ENCODE results near the gene IGFBP2. TPM values are rescaled to one million over a fixed set of nuclear protein-coding genes. Genes with fewer than 3 reads are reported as not detected.
A peak's percentile ranks its signal among the peaks of the same experiment; 100 is the strongest.

Gene IGFBP2
- total and polyA plus RNA-seq, 9 of the 15 experiments (the other 6 are each of a cell fraction or from before 2014, with no cell fraction given) = 0.93 TPM; not detected in 8

DNA sequence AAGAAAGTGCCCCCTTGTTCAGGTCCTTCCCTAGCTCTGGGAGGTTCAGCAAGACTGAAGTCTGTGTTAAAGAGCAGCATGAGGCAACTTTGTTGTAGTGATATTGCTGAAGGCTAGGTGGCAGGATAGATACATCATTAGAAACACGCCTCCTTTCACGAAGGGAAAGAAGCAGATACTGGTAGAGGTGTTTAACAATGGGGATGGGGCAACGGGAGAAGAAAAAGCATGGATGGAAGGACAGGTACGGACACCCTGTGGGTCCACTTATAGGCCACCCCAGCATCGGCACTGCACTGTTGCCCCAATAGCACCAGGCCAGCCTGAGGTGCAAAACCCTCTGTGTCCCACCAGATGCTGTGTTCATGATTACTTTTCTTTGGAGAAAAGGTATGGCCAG is 65.7 kb downstream of the IGFBP2 start:
- Histone ChIP-seq H3K36me3 (ENCODE audit: control insufficient read depth, insufficient read depth, low read length) (no peaks in the 10 kb centered on the region), H3K9me3 (replicated peaks; ENCODE audit: control insufficient read depth, insufficient read depth, low read depth, low read length) (no peaks in the 10 kb centered on the region), H3K79me2 (ENCODE audit: control insufficient read depth, insufficient read depth, low read length) (no peaks in the 10 kb centered on the region), H3K4me2 (ENCODE audit: insufficient read depth, low read length) (no peak overlapping the region), H2AFZ (ENCODE audit: low read depth, low read length) (no peak overlapping the region), H3K4me3 (no peak overlapping the region), H3K27ac (ENCODE audit: extremely low read depth, low read depth, low read length) (no peak overlapping the region), H3K9ac (ENCODE audit: insufficient read depth in 1 of 2, low read depth in 2 of 2, low read length in 2 of 2) (no peak overlapping the region), H3K4me1 (replicated peaks in 1 of 2; ENCODE audit: control insufficient read depth in 2 of 2, insufficient read depth in 2 of 2, low read length in 2 of 2) (peaks cover 0 to 9% of the 10 kb centered on the region in 2 experiments; a peak in 4 of 5 replicates), H4K20me1 (replicated peaks; ENCODE audit: control insufficient read depth, insufficient read depth, low read length) (no peaks in the 10 kb centered on the region), H3K27me3 (ENCODE audit: control insufficient read depth in 2 of 2, insufficient read depth in 2 of 2, low read length in 2 of 2) (no peaks in the 10 kb centered on the region; a peak in 1 of 5 replicates), H3K9me1 (ENCODE audit: control insufficient read depth, insufficient read depth, low read length) (no peaks in the 10 kb centered on the region)
- ChIA-PET POLR2A (no interaction called here), CTCF (ENCODE audit: low intra/inter-chr PET ratio) (interaction anchor here (0.6 to 1.2 kb wide), 4 partner anchors 219 to 467 kb away, joined by 3 read pairs; no protein-coding TSS in a partner anchor)
- in situ Hi-C loops (cut with MboI) (loop anchor here (10.0 to 25.0 kb wide), 2 partner anchors 286 to 1013 kb away; no protein-coding TSS in a partner anchor), intact Hi-C loops (cut with micrococcal nuclease) (loop anchor here (1.0 to 5.0 kb wide), 7 partner anchors 78 to 813 kb away; no protein-coding TSS in a partner anchor)
- FAIRE-seq (peak; percentile 94), ATAC-seq (peak; percentile 87), DNase-seq (ENCODE audit: extremely low read depth in 1 of 4, low spot score in 3 of 4) (peak; percentile 30 to 50 (median 36))
- no TSS peak for BruUV-seq (replicated peaks)
- 7% methylated on average over 4 of the region's 5 CpGs for WGBS (ENCODE audit: insufficient coverage, low coverage, missing lambda C conversion rate)
- TF ChIP-seq FOXJ3 (CRISPR knock-in tag; IDR thresholded peaks at IDR 0.05) (no peak), ARID2 (IDR thresholded peaks at IDR 0.05) (peak; percentile 57; the same call in 1 of the 2 replicates), SRSF1 (IDR thresholded peaks at IDR 0.05; ENCODE audit: low read depth, low read length) (no peak), DIDO1 (tag; IDR thresholded peaks at IDR 0.05; ENCODE audit: low read depth) (no peak), STAG1 (CRISPR knock-in tag; IDR thresholded peaks at IDR 0.05; ENCODE audit: borderline replicate concordance) (no peak; the same call in 1 of the 2 replicates), HMG20B (CRISPR knock-in tag; IDR thresholded peaks at IDR 0.05) (no peak), CBX2 (IDR thresholded peaks at IDR 0.05; ENCODE audit: insufficient read depth, low read length, poor library complexity, severe bottlenecking) (no peak)
- TF ChIP-seq, protein P1, sequence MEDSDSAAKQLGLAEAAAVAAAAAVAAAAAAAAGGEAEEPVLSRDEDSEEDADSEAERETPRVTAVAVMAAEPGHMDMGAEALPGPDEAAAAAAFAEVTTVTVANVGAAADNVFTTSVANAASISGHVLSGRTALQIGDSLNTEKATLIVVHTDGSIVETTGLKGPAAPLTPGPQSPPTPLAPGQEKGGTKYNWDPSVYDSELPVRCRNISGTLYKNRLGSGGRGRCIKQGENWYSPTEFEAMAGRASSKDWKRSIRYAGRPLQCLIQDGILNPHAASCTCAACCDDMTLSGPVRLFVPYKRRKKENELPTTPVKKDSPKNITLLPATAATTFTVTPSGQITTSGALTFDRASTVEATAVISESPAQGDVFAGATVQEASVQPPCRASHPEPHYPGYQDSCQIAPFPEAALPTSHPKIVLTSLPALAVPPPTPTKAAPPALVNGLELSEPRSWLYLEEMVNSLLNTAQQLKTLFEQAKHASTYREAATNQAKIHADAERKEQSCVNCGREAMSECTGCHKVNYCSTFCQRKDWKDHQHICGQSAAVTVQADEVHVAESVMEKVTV (CRISPR knock-in tag; IDR thresholded peaks at IDR 0.05) = peak; percentile 59
- TF ChIP-seq, protein P2, sequence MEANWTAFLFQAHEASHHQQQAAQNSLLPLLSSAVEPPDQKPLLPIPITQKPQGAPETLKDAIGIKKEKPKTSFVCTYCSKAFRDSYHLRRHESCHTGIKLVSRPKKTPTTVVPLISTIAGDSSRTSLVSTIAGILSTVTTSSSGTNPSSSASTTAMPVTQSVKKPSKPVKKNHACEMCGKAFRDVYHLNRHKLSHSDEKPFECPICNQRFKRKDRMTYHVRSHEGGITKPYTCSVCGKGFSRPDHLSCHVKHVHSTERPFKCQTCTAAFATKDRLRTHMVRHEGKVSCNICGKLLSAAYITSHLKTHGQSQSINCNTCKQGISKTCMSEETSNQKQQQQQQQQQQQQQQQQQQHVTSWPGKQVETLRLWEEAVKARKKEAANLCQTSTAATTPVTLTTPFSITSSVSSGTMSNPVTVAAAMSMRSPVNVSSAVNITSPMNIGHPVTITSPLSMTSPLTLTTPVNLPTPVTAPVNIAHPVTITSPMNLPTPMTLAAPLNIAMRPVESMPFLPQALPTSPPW (CRISPR knock-in tag; IDR thresholded peaks at IDR 0.05) = no peak
- TF ChIP-seq, protein P3, sequence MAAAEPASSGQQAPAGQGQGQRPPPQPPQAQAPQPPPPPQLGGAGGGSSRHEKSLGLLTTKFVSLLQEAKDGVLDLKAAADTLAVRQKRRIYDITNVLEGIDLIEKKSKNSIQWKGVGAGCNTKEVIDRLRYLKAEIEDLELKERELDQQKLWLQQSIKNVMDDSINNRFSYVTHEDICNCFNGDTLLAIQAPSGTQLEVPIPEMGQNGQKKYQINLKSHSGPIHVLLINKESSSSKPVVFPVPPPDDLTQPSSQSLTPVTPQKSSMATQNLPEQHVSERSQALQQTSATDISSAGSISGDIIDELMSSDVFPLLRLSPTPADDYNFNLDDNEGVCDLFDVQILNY (CRISPR knock-in tag; IDR thresholded peaks at IDR 0.05) = no peak
